Activated CD4-positive, alpha-beta T cell treated with anti-CD3 and anti-CD28 coated beads for 36 hours (primary cell): ENCODE measurements around the gene PRC1. TPM values are rescaled to one million over a fixed set of nuclear protein-coding genes. Genes with fewer than 3 reads are reported as not detected.

Experiments
- ATAC-seq: fragments of 200-7000 bp; cut with Tn5 transposase; one replicate; pipeline ENCODE4 v1.10.0; 2021; ENCODE audit warnings: mild to moderate bottlenecking, moderate library complexity
- CTCF ChIA-PET: fragments of 350-600 bp; sonication (Branson Sonifier 250); formaldehyde crosslinking; loops from one replicate; lab custom pipeline; 2021; ENCODE audit warnings: antibody characterized with exemption; lab: Charles Lee
- POLR2A ChIA-PET: fragments of 350-600 bp; sonication (Branson Sonifier 250); formaldehyde crosslinking; loops from one replicate; lab custom pipeline; 2021; ENCODE audit warnings: antibody characterized with exemption, inconsistent platforms; lab: Charles Lee
- DNase-seq: peaks from one replicate; pipeline ENCODE4 v3.0.0-alpha.2; 2020
- H3K27ac Mint-ChIP-seq: one replicate; pipeline ENCODE4 v1.8.0; 2021; ENCODE audit warnings: mixed read lengths
- H3K27me3 Mint-ChIP-seq: one replicate; pipeline ENCODE4 v1.8.0; 2021; ENCODE audit warnings: mixed read lengths
- H3K36me3 Mint-ChIP-seq: one replicate; pipeline ENCODE4 v1.8.0; 2021; ENCODE audit warnings: low read depth, mixed read lengths
- H3K4me1 Mint-ChIP-seq: one replicate; pipeline ENCODE4 v1.8.0; 2021; ENCODE audit warnings: mixed read lengths
- H3K4me3 Mint-ChIP-seq: one replicate; pipeline ENCODE4 v1.8.0; 2021; ENCODE audit warnings: mild to moderate bottlenecking, moderate library complexity, mixed read lengths
- H3K9me3 Mint-ChIP-seq: one replicate; pipeline ENCODE4 v1.8.0; 2021; ENCODE audit warnings: low read depth, mixed read lengths
- intact Hi-C, 2 experiments: fragments of 100-400 bp; cut with DNase I in 1 of 2; cut with micrococcal nuclease in 1 of 2; formaldehyde crosslinking; loops; one replicate each; pipeline versions ENCODE4 v1.14.2 to v1.15.1; 2022 to 2024; cut with DNase I, micrococcal nuclease
- total RNA-seq, 2 experiments: library from RNA; stranded (reverse); gene quantifications; one replicate each; pipeline ENCODE4 v1.2.3, GENCODE V29; 2021

Gene PRC1
- total RNA-seq, 2 experiments from 2014 or later: 111 to 157 TPM

- peak; percentile 77 for ATAC-seq
- Mint-ChIP-seq H3K27me3 (no peaks in the 10 kb centered on the region), H3K4me3 (peak within 1 kb of the TSS; percentile 63), H3K27ac (peak within 1 kb of the TSS; percentile 86), H3K4me1 (peaks cover 36% of the 10 kb centered on the region), H3K9me3 (no peaks in the 10 kb centered on the region), H3K36me3 (peaks cover 30% of the 10 kb centered on the region)
- POLR2A ChIA-PET: interaction anchor here (0.6 to 1.8 kb wide), 9 partner anchors 13 to 258 kb away, joined by 3 to 14 read pairs (median 6); partner anchors contain the start of genes BLM, MAN2A2 and RCCD1
- DNase-seq: peak; percentile 98
- intact Hi-C loops: loop anchor here (1.0 to 10.0 kb wide), 15 partner anchors 20 to 1967 kb away; partner anchors contain the start of genes BLM (in 2 of the 2), PRC1 (in 2 of the 2), AP3S2 (in 1 of the 2) and CHD2 (in 1 of the 2)
- CTCF ChIA-PET: interaction anchor here (0.5 to 11.3 kb wide), 24 partner anchors 9 to 1192 kb away, joined by 3 to 164 read pairs (median 4); partner anchors contain the start of genes BLM, FES, MAN2A2 and RCCD1
Measured at GRCh38 chr15:90934949-90935751, 59.2 kb downstream of the PRC1 start, which contains the start of gene UNC45A. UNC45A (plus strand) TSS chr15:90935285; CDS start chr15:90935325, 40 bp downstream.

- DNase-seq: peak; percentile 95
- H3K27me3 Mint-ChIP-seq: no peaks in the 10 kb centered on the region
- no peaks in the 10 kb centered on the region for H3K9me3 Mint-ChIP-seq
- POLR2A ChIA-PET: interaction anchor here (1.2 to 1.8 kb wide), 5 partner anchors 20 to 217 kb away, joined by 4 to 14 read pairs (median 7); partner anchors contain the start of genes BLM, MAN2A2 and RCCD1
- peak; percentile 37 for ATAC-seq
- peaks cover 29% of the 10 kb centered on the region for H3K36me3 Mint-ChIP-seq
- intact Hi-C loops: loop anchor here (1.0 to 10.0 kb wide), 10 partner anchors 20 to 1968 kb away; partner anchors contain the start of genes AP3S2 (in 1 of the 2), BLM (in 1 of the 2), CHD2 (in 1 of the 2) and IDH2 (in 1 of the 2)
- peak overlapping the region; percentile 63 for H3K4me3 Mint-ChIP-seq
- CTCF ChIA-PET: interaction anchor here (0.5 to 11.3 kb wide), 27 partner anchors 9 to 1191 kb away, joined by 3 to 164 read pairs (median 5); partner anchors contain the start of genes BLM, FES, MAN2A2 and RCCD1
- peaks cover 41% of the 10 kb centered on the region for H3K4me1 Mint-ChIP-seq
- H3K27ac Mint-ChIP-seq: peak overlapping the region; percentile 86
Measured at GRCh38 chr15:90934256-90934948, 59.9 kb downstream of the PRC1 start.

- peak overlapping the region; percentile 99 for H3K4me3 Mint-ChIP-seq
- intact Hi-C loops: loop anchor here (5.0 to 10.0 kb wide), 6 partner anchors 96 to 1969 kb away; partner anchors contain the start of genes AP3S2 (in 1 of the 2), CHD2 (in 1 of the 2), IDH2 (in 1 of the 2) and NGRN (in 1 of the 2)
Measured at GRCh38 chr15:90933301-90933700, 61.0 kb downstream of the PRC1 start.

DNA sequence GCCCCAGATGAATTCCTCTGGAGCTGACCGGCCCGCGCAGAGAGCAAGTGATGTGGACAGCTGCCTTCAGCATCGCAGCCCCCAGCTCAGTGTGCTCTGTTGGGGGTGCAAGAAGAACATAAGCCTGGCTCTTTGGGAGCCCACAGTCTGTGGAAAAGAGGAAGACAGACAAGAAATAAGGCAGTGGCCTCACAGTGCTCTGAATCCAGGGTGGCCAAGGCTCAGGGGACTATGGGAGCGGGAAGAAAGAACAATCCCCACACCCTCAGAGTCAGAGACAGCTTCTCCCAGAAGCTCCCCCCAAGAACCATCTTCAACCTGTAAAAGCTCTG lies 61.7 kb downstream of the PRC1 start:
- H3K4me1 Mint-ChIP-seq: peaks cover 47% of the 10 kb centered on the region
- DNase-seq (no peak), ATAC-seq (no peak)
- intact Hi-C loops: loop anchor here (1.0 to 10.0 kb wide), 10 partner anchors 29 to 1970 kb away; partner anchors contain the start of genes AP3S2 (in 1 of the 2), CHD2 (in 1 of the 2), IDH2 (in 1 of the 2) and MAN2A2 (in 1 of the 2)
- peak overlapping the region; percentile 99 for H3K4me3 Mint-ChIP-seq
- ChIA-PET CTCF (interaction anchor here (0.5 to 11.3 kb wide), 43 partner anchors 8 to 613 kb away, joined by 3 to 164 read pairs (median 4); partner anchors contain the start of genes BLM, FES, MAN2A2 and RCCD1), POLR2A (interaction anchor here (0.6 to 2.2 kb wide), 8 partner anchors 28 to 89 kb away, joined by 3 to 15 read pairs (median 4); partner anchors contain the start of genes MAN2A2 and PRC1)
- H3K27ac Mint-ChIP-seq: peak overlapping the region; percentile 99
- H3K27me3 Mint-ChIP-seq: no peaks in the 10 kb centered on the region
- H3K9me3 Mint-ChIP-seq: no peaks in the 10 kb centered on the region
- H3K36me3 Mint-ChIP-seq: peaks cover 26% of the 10 kb centered on the region

More at GRCh38 chr15:90933301-90933700, 61.0 kb downstream of the PRC1 start:
- Mint-ChIP-seq H3K27ac (peak overlapping the region; percentile 49), H3K36me3 (peaks cover 27% of the 10 kb centered on the region), H3K27me3 (no peaks in the 10 kb centered on the region), H3K9me3 (no peaks in the 10 kb centered on the region), H3K4me1 (peaks cover 47% of the 10 kb centered on the region)
- CTCF ChIA-PET: interaction anchor here (0.6 to 11.3 kb wide), 28 partner anchors 8 to 733 kb away, joined by 3 to 164 read pairs (median 6); partner anchors contain the start of genes FES, MAN2A2 and RCCD1
- ATAC-seq: no peak
- POLR2A ChIA-PET: interaction anchor here (0.6 to 2.2 kb wide), 3 partner anchors 31 to 88 kb away, joined by 3 to 15 read pairs (median 3); partner anchors contain the start of gene MAN2A2
- no peak for DNase-seq

- intact Hi-C loops: loop anchor here (1.0 to 10.0 kb wide), 13 partner anchors 29 to 1970 kb away; partner anchors contain the start of genes NGRN (in 2 of the 2), AP3S2 (in 1 of the 2), CHD2 (in 1 of the 2) and IDH2 (in 1 of the 2)
- Mint-ChIP-seq H3K9me3 (no peaks in the 10 kb centered on the region), H3K27me3 (no peaks in the 10 kb centered on the region), H3K27ac (peak within 1 kb of the TSS; percentile 99), H3K4me3 (peak within 1 kb of the TSS; percentile 99), H3K36me3 (peaks cover 26% of the 10 kb centered on the region), H3K4me1 (peaks cover 47% of the 10 kb centered on the region)
- ChIA-PET POLR2A (interaction anchor here (0.6 to 2.2 kb wide), 16 partner anchors 9 to 699 kb away, joined by 3 to 15 read pairs (median 4); partner anchors contain the start of genes BLM, CIB1, IQGAP1 and MAN2A2), CTCF (interaction anchor here (0.5 to 11.3 kb wide), 54 partner anchors 9 to 745 kb away, joined by 3 to 164 read pairs (median 4); partner anchors contain the start of genes BLM, FES, IQGAP1 and MAN2A2)
- ATAC-seq (peak; percentile 68), DNase-seq (peak; percentile 96)
Measured at GRCh38 chr15:90931828-90932659, 62.3 kb downstream of the PRC1 start, which contains the start of gene HDDC3. HDDC3 (minus strand) TSS chr15:90932549; CDS start chr15:90932540, 9 bp downstream.

DNA sequence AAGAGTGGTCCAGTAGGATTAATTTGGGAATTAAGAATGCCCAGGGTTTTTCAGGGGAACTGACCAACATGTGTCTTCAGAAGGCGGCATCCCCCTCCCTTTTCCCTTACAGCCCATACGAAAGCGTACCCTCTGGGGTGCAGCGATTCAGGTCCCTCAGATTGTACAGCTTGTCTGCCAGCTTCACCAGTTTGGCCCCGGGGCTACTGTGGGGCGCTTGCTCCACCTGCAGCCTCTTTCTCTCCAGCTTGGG lies 62.8 kb downstream of the PRC1 start:
- Mint-ChIP-seq H3K27ac (peak overlapping the region; percentile 99), H3K27me3 (no peaks in the 10 kb centered on the region), H3K4me3 (peak overlapping the region; percentile 99), H3K36me3 (peaks cover 23% of the 10 kb centered on the region), H3K4me1 (peaks cover 44% of the 10 kb centered on the region), H3K9me3 (no peaks in the 10 kb centered on the region)
- intact Hi-C loops: loop anchor here (2.0 to 10.0 kb wide), 9 partner anchors 59 to 1971 kb away; partner anchors contain the start of genes NGRN (in 2 of the 2), AP3S2 (in 1 of the 2), CHD2 (in 1 of the 2) and IDH2 (in 1 of the 2)
- POLR2A ChIA-PET: interaction anchor here (0.6 to 2.2 kb wide), 12 partner anchors 8 to 698 kb away, joined by 3 to 15 read pairs (median 4); partner anchors contain the start of genes BLM, CIB1, IQGAP1 and MAN2A2
- no peak for DNase-seq
- no peak for ATAC-seq
- CTCF ChIA-PET: interaction anchor here (0.7 to 11.3 kb wide), 32 partner anchors 9 to 744 kb away, joined by 3 to 164 read pairs (median 6); partner anchors contain the start of genes BLM, FES, IQGAP1 and MAN2A2

- Mint-ChIP-seq H3K9me3 (no peaks in the 10 kb centered on the region), H3K4me1 (peaks cover 39% of the 10 kb centered on the region), H3K27ac (peak overlapping the region; percentile 99), H3K36me3 (peaks cover 19% of the 10 kb centered on the region), H3K27me3 (no peaks in the 10 kb centered on the region), H3K4me3 (peak overlapping the region; percentile 99)
- no peak for ATAC-seq
- no peak for DNase-seq
- ChIA-PET POLR2A (interaction anchor here (0.6 to 2.2 kb wide), 13 partner anchors 8 to 698 kb away, joined by 3 to 15 read pairs (median 3); partner anchors contain the start of genes BLM, CIB1, IQGAP1 and MAN2A2), CTCF (interaction anchor here (0.7 to 11.3 kb wide), 32 partner anchors 9 to 744 kb away, joined by 3 to 164 read pairs (median 6); partner anchors contain the start of genes BLM, FES, IQGAP1 and MAN2A2)
- intact Hi-C loops: loop anchor here (1.0 to 10.0 kb wide), 14 partner anchors 24 to 1971 kb away; partner anchors contain the start of genes NGRN (in 2 of the 2), AP3S2 (in 1 of the 2), BLM (in 1 of the 2) and CHD2 (in 1 of the 2)
Measured at GRCh38 chr15:90930861-90931574, 63.3 kb downstream of the PRC1 start.

- POLR2A ChIA-PET: interaction anchor here (1.4 to 1.8 kb wide), 3 partner anchors 26 to 100 kb away, joined by 3 to 11 read pairs (median 4); partner anchors contain the start of gene MAN2A2
- H3K9me3 Mint-ChIP-seq: no peaks in the 10 kb centered on the region
- H3K4me1 Mint-ChIP-seq: peaks cover 39% of the 10 kb centered on the region
- H3K36me3 Mint-ChIP-seq: peaks cover 22% of the 10 kb centered on the region
- intact Hi-C loops: loop anchor here (1.0 to 10.0 kb wide), 14 partner anchors 26 to 1973 kb away; partner anchors contain the start of genes NGRN (in 2 of the 2), AP3S2 (in 1 of the 2), BLM (in 1 of the 2) and CHD2 (in 1 of the 2)
- ATAC-seq (no peak), DNase-seq (no peak)
- CTCF ChIA-PET: interaction anchor here (0.7 to 11.3 kb wide), 7 partner anchors 9 to 281 kb away, joined by 3 to 164 read pairs (median 6); partner anchors contain the start of genes BLM, MAN2A2 and RCCD1
- H3K4me3 Mint-ChIP-seq: peak overlapping the region; percentile 99
- no peaks in the 10 kb centered on the region for H3K27me3 Mint-ChIP-seq
- H3K27ac Mint-ChIP-seq: peak overlapping the region; percentile 99
Measured at GRCh38 chr15:90929246-90930019, 64.9 kb downstream of the PRC1 start.
